CD4-positive, alpha-beta T cell (primary cell): ENCODE results near the gene DEPDC4. TPM values are rescaled to one million over a fixed set of nuclear protein-coding genes. Genes with fewer than 3 reads are reported as not detected.

Experiments
- ATAC-seq: fragments of 200-7000 bp; cut with Tn5 transposase; one replicate; pipeline ENCODE4 v1.10.0; 2022; ENCODE audit warnings: mild to moderate bottlenecking; ENCODE audit not compliant: poor library complexity
- CTCF ChIA-PET: fragments of 350-600 bp; sonication (Branson Sonifier 250); formaldehyde crosslinking; loops from one replicate; lab custom pipeline; 2021; ENCODE audit warnings: antibody characterized with exemption, inconsistent platforms; lab: Charles Lee
- POLR2A ChIA-PET: fragments of 350-600 bp; sonication (Branson Sonifier 250); formaldehyde crosslinking; loops from one replicate; lab custom pipeline; 2021; ENCODE audit warnings: antibody characterized with exemption, inconsistent platforms; lab: Charles Lee
- DNase-seq, 14 experiments: peaks; one replicate each; pipeline ENCODE4 v3.0.0-alpha.2; 2013 to 2020; ENCODE audit warnings: mixed read lengths in 2 of 14
- H3K27ac ChIP-seq, 2 donors: one replicate each; pipeline versions ENCODE4 v1.5.1 to v1.7.0; 2013; ENCODE audit warnings: low read length in 2 of 2, low read depth in 1 of 2, mild to moderate bottlenecking in 1 of 2
- H3K27me3 ChIP-seq, 2 experiments: 1 replicate in 1 of 2; 2 replicates in 1 of 2; pipeline versions ENCODE4 v1.6.1 to v1.7.0; 2013; ENCODE audit warnings: low read length in 2 of 2, control low read depth in 1 of 2, mild to moderate bottlenecking in 1 of 2, moderate library complexity in 1 of 2; ENCODE audit not compliant: insufficient read depth in 2 of 2, control insufficient read depth in 1 of 2
- H3K36me3 ChIP-seq: one replicate; pipeline ENCODE4 v1.6.1; 2013; ENCODE audit warnings: low read length, control low read depth; ENCODE audit not compliant: insufficient read depth
- H3K4me1 ChIP-seq: one replicate; pipeline ENCODE4 v1.6.1; 2013; ENCODE audit warnings: low read length, control low read depth; ENCODE audit not compliant: insufficient read depth
- H3K4me3 ChIP-seq: one replicate; pipeline ENCODE4 v1.5.1; 2013; ENCODE audit warnings: mild to moderate bottlenecking, low read length, moderate library complexity
- H3K9me3 ChIP-seq, 2 experiments: 1 replicate in 1 of 2; 2 replicates in 1 of 2; pipeline versions ENCODE4 v1.6.1 to v1.7.0; 2013; ENCODE audit warnings: low read length in 2 of 2, mild to moderate bottlenecking in 2 of 2, control low read depth in 1 of 2, moderate library complexity in 1 of 2; ENCODE audit not compliant: control insufficient read depth in 1 of 2, insufficient read depth in 1 of 2
- H3K27ac Mint-ChIP-seq: one replicate; pipeline ENCODE4 v1.8.0; 2020; ENCODE audit warnings: mixed read lengths
- H3K27me3 Mint-ChIP-seq: one replicate; pipeline ENCODE4 v1.8.0; 2021; ENCODE audit warnings: mixed read lengths
- H3K36me3 Mint-ChIP-seq: one replicate; pipeline ENCODE4 v1.8.0; 2021; ENCODE audit warnings: low read depth, mixed read lengths
- H3K4me1 Mint-ChIP-seq: one replicate; pipeline ENCODE4 v1.8.0; 2021; ENCODE audit warnings: low read depth, mixed read lengths
- H3K4me3 Mint-ChIP-seq: one replicate; pipeline ENCODE4 v1.8.0; 2020; ENCODE audit warnings: mild to moderate bottlenecking, mixed read lengths
- H3K9me3 Mint-ChIP-seq: one replicate; pipeline ENCODE4 v1.8.0; 2020; ENCODE audit warnings: mixed read lengths
- intact Hi-C, 2 experiments: fragments of 100-400 bp; cut with DNase I in 1 of 2; cut with micrococcal nuclease in 1 of 2; formaldehyde crosslinking; loops; one replicate each; pipeline versions ENCODE4 v1.15.1 to v1.9.0; 2023 to 2025; cut with DNase I, micrococcal nuclease
- total RNA-seq, 174 experiments: library from RNA in 2 of 174; stranded (reverse) in 2 of 174; gene quantifications; one replicate each; pipeline ENCODE4 v1.2.3 and lab custom pipeline; 2021 to 2026
- TF ChIP-seq, protein P1 (sequence below): fragments of 200-600 bp; IDR thresholded peaks from one replicate; pipeline ENCODE4 v1.8.0; 2022; ENCODE audit warnings: antibody characterized with exemption, mild to moderate bottlenecking

Gene DEPDC4
- total RNA-seq, 2 experiments from 2014 or later: 0.27 to 0.50 TPM

DNA sequence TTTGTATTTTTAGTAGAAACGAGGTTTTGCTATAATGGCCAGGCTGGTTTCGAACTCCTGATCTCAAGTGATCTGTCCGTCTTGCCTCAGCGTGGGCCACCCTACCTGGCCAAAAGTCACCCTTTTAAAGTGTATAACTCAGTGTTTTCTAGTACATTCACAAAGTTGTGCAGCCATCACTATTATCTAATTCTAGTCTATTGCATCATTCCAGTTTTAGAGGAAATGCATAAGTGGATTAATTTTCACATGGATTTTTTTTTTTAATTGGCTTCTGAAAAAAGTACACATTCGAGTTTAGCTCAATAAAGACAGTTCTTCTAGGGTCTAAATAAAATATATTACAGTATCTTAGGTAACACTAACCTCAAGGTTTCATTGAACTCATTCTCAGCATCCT lies 3.7 kb downstream of the DEPDC4 start:
- Histone ChIP-seq H3K9me3 (no peaks in the 10 kb centered on the region), H3K27me3 (no peaks in the 10 kb centered on the region), H3K4me3 (no peak overlapping the region), H3K27ac (no peak overlapping the region), H3K36me3 (no peaks in the 10 kb centered on the region), H3K4me1 (peaks cover 6% of the 10 kb centered on the region)
- ChIA-PET CTCF (no interaction called here), POLR2A (interaction anchor here (1.4 kb wide), 1 partner anchor 63 kb away, joined by 4 read pairs; the partner anchor contains the start of gene ACTR6)
- Mint-ChIP-seq H3K27ac (no peak overlapping the region), H3K4me3 (no peak overlapping the region), H3K9me3 (no peaks in the 10 kb centered on the region), H3K4me1 (peaks cover 19% of the 10 kb centered on the region), H3K36me3 (peaks cover 13% of the 10 kb centered on the region), H3K27me3 (no peaks in the 10 kb centered on the region)
- TF ChIP-seq, protein P1, sequence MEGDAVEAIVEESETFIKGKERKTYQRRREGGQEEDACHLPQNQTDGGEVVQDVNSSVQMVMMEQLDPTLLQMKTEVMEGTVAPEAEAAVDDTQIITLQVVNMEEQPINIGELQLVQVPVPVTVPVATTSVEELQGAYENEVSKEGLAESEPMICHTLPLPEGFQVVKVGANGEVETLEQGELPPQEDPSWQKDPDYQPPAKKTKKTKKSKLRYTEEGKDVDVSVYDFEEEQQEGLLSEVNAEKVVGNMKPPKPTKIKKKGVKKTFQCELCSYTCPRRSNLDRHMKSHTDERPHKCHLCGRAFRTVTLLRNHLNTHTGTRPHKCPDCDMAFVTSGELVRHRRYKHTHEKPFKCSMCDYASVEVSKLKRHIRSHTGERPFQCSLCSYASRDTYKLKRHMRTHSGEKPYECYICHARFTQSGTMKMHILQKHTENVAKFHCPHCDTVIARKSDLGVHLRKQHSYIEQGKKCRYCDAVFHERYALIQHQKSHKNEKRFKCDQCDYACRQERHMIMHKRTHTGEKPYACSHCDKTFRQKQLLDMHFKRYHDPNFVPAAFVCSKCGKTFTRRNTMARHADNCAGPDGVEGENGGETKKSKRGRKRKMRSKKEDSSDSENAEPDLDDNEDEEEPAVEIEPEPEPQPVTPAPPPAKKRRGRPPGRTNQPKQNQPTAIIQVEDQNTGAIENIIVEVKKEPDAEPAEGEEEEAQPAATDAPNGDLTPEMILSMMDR: no peak
- DNase-seq (no peak), ATAC-seq (no peak)
- intact Hi-C loops: loop anchor here in 1 of 2 experiments (10.0 kb wide), 2 partner anchors 1562 to 1618 kb away; partner anchors contain the start of genes APAF1 and IKBIP

DNA sequence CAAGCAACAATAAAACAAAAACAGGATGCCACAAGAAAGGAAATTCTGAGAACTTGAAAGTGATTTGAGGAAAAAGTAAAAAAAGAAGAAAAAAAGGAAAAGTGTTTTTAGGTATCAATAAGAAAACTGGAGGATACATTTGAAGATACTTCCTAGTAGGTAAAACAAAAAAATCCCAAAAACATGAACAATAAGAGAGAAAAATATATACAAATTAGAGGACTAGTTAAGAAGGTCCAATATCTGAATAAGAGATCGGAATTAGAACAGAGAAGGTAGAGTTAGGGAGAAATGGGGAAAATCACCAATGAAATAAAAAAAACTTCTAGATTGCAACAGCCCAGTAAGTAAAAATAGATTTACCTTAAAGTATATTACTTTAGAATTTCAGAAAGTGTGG lies 8.8 kb downstream of the DEPDC4 start:
- Histone ChIP-seq H3K27ac (no peak overlapping the region), H3K4me3 (no peak overlapping the region), H3K27me3 (no peaks in the 10 kb centered on the region), H3K36me3 (no peaks in the 10 kb centered on the region), H3K4me1 (no peaks in the 10 kb centered on the region), H3K9me3 (no peaks in the 10 kb centered on the region)
- Mint-ChIP-seq H3K36me3 (no peaks in the 10 kb centered on the region), H3K4me1 (no peaks in the 10 kb centered on the region), H3K4me3 (no peak overlapping the region), H3K9me3 (no peaks in the 10 kb centered on the region), H3K27ac (no peak overlapping the region), H3K27me3 (no peaks in the 10 kb centered on the region)
- intact Hi-C loops: no loop called here
- no peak for DNase-seq
- ChIA-PET POLR2A (no interaction called here), CTCF (no interaction called here)
- no peak for ATAC-seq
- TF ChIP-seq, protein P1: no peak

DNA sequence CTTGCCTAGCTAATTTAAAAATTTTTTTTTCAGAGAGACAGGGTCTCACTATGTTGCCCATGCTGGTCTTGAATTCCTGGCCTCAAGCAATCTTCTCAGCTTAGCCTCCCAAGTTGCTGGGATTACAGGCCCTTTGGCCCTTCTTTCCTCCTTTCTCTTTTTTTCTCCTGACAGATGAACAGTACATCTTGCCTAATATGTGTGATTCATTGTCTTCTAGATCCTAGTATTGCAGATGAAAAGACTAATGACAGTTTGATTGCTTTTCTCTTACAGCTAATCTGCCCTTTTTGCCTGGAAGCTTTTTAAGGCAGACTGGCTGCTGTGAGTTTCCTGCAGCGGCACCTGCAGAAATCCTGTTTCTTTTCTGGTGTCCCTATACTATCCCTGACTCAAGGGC lies 12.0 kb downstream of the DEPDC4 start:
- Mint-ChIP-seq H3K4me3 (no peak overlapping the region), H3K36me3 (no peaks in the 10 kb centered on the region), H3K27me3 (no peaks in the 10 kb centered on the region), H3K27ac (no peak overlapping the region), H3K4me1 (no peaks in the 10 kb centered on the region), H3K9me3 (no peaks in the 10 kb centered on the region)
- ChIA-PET CTCF (no interaction called here), POLR2A (interaction anchor here (0.6 kb wide), 1 partner anchor 23 kb away, joined by 3 read pairs; no protein-coding TSS in a partner anchor)
- Histone ChIP-seq H3K4me3 (no peak overlapping the region), H3K27me3 (no peaks in the 10 kb centered on the region), H3K27ac (no peak overlapping the region), H3K36me3 (no peaks in the 10 kb centered on the region), H3K4me1 (no peaks in the 10 kb centered on the region), H3K9me3 (no peaks in the 10 kb centered on the region)
- ATAC-seq (no peak), DNase-seq (no peak)
- intact Hi-C loops: no loop called here
- TF ChIP-seq, protein P1: no peak
